AG04449 (cell line): ENCODE measurements around the gene NRG3.

Experiments used
- CTCF ChIA-PET: fragments of 350-600 bp; formaldehyde crosslinking; extraction: SDS; loops from one replicate; lab custom pipeline; 2021; ENCODE audit warnings: antibody characterized with exemption; lab: Yijun Ruan, JAX
- POLR2A ChIA-PET: fragments of 400-600, 350-600 bp; formaldehyde crosslinking; extraction: SDS; loops from one replicate; lab custom pipeline; 2020; ENCODE audit warnings: antibody characterized with exemption, inconsistent platforms; lab: Yijun Ruan, JAX
- DNase-seq: peaks from one replicate; pipeline ENCODE4 v3.0.0-alpha.2; 2010; ENCODE audit warnings: low read depth, low spot score
- H3K4me3 ChIP-seq: 2 replicates; pipeline ENCODE4 v1.5.1; 2011; ENCODE audit warnings: low read depth, mild to moderate bottlenecking, control low read depth, low read length
- CTCF ChIP-seq: IDR thresholded peaks from one replicate; pipeline ENCODE4 v1.5.1; 2011; ENCODE audit warnings: mild to moderate bottlenecking, moderate library complexity, low read length, control low read depth, inconsistent platforms; ENCODE audit not compliant: insufficient read depth; ENCODE audit errors: missing control alignments

Gene NRG3

GRCh38 chr10:81918766-81919165, 43.8 kb downstream of the NRG3 start:
- POLR2A ChIA-PET = no interaction called here
- no peak for DNase-seq
- H3K4me3 ChIP-seq = no peak overlapping the region
- TF ChIP-seq CTCF = no peak
- CTCF ChIA-PET = no interaction called here

GRCh38 chr10:81920213-81920829, 45.3 kb downstream of the NRG3 start:
- no peak for TF ChIP-seq CTCF
- ChIA-PET POLR2A (no interaction called here), CTCF (no interaction called here)
- no peak overlapping the region for H3K4me3 ChIP-seq
- no peak for DNase-seq

- ChIA-PET CTCF (no interaction called here), POLR2A (no interaction called here)
- no peak overlapping the region for H3K4me3 ChIP-seq
- no peak for TF ChIP-seq CTCF
- DNase-seq = no peak
Observed at GRCh38 chr10:81928119-81928518, 53.1 kb downstream of the NRG3 start.

- ChIA-PET POLR2A (no interaction called here), CTCF (no interaction called here)
- H3K4me3 ChIP-seq = no peak overlapping the region
- DNase-seq = no peak
- no peak for TF ChIP-seq CTCF
Observed at GRCh38 chr10:81943583-81943982, 68.6 kb downstream of the NRG3 start.

- POLR2A ChIA-PET = no interaction called here
- H3K4me3 ChIP-seq = no peak overlapping the region
- TF ChIP-seq CTCF = no peak
- no peak for DNase-seq
- CTCF ChIA-PET = no interaction called here
Observed at GRCh38 chr10:81944609-81945008, 69.6 kb downstream of the NRG3 start.

- no peak for DNase-seq
- ChIA-PET POLR2A (no interaction called here), CTCF (no interaction called here)
- H3K4me3 ChIP-seq = no peak overlapping the region
- no peak for TF ChIP-seq CTCF
Observed at GRCh38 chr10:81949283-81949682, 74.3 kb downstream of the NRG3 start.
